Measurements from ENCODE around the gene TARS2.

DNA sequence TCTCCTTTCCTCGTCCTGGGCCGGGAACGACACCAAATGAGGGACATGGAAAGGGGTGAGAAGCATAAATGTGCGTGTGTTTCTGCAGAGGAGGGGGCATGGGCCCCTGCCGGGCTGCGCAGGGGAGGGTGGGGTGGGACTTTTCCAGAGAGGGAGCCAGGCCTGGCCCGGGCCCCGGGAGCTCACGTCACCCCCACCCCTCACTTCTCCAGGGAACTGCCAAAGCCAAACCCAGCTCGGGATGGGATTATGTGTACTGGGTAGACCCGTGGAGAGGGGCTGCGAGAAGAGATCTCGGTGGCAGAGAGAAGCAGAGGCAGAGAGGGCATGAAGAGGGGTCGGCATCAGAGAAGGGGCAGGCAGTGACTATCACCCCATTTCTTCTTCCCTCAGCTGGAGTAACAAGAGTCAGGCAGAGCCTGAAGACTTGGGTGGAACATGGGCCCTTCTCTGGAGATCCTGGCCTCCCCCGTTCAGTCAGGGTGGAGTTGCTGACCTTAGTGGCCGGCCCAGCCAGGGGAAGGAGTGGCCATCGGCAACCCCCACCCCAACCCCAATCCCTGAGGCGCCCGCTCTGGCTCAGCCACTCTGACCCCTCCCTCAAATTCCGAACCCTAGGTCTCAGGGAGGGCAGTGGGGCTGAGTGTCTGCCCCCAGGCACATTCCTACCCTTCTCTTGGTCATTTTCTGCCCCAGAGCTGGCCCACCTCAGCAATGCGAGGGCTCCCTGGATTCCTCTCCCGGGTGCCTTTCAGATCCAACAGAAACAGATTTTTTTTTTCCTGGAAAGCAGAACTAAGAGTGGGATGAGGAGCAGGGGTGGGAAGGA, 63.2 kb downstream of the TARS2 start:
- TF ChIP-seq, protein P1, sequence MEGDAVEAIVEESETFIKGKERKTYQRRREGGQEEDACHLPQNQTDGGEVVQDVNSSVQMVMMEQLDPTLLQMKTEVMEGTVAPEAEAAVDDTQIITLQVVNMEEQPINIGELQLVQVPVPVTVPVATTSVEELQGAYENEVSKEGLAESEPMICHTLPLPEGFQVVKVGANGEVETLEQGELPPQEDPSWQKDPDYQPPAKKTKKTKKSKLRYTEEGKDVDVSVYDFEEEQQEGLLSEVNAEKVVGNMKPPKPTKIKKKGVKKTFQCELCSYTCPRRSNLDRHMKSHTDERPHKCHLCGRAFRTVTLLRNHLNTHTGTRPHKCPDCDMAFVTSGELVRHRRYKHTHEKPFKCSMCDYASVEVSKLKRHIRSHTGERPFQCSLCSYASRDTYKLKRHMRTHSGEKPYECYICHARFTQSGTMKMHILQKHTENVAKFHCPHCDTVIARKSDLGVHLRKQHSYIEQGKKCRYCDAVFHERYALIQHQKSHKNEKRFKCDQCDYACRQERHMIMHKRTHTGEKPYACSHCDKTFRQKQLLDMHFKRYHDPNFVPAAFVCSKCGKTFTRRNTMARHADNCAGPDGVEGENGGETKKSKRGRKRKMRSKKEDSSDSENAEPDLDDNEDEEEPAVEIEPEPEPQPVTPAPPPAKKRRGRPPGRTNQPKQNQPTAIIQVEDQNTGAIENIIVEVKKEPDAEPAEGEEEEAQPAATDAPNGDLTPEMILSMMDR (conservative IDR thresholded peaks at IDR 0.05), result no peak
- no peak for TF ChIP-seq EZH2 (IDR thresholded peaks at IDR 0.05; ENCODE audit: low read depth)
